HG02852 (cell line): ENCODE data around the gene DCUN1D1.

Source experiments
- ATAC-seq: cut with Tn5 transposase; IDR thresholded peaks from one replicate; pipeline ENCODE4 v1.9.1; 2021; ENCODE audit warnings: mild to moderate bottlenecking, moderate library complexity; ENCODE audit not compliant: unreplicated experiment

DCUN1D1 gene

GRCh38 chr3:182973047-182973446, 7.3 kb downstream of the DCUN1D1 start:
- ATAC-seq, result no peak

GRCh38 chr3:182972387-182972786, 8.0 kb downstream of the DCUN1D1 start:
- ATAC-seq, result no peak

- ATAC-seq, result no peak
Observed at GRCh38 chr3:182971637-182972036, 8.7 kb downstream of the DCUN1D1 start.

- ATAC-seq, result no peak
Observed at GRCh38 chr3:182970811-182971418, 9.4 kb downstream of the DCUN1D1 start.

- no peak for ATAC-seq
Observed at GRCh38 chr3:182969853-182970252, 10.5 kb downstream of the DCUN1D1 start.

- ATAC-seq, result no peak
Observed at GRCh38 chr3:182969277-182969676, 11.1 kb downstream of the DCUN1D1 start.

GRCh38 chr3:182967218-182968204, 12.8 kb downstream of the DCUN1D1 start:
- peak; percentile 70 for ATAC-seq

- no peak for ATAC-seq
Observed at GRCh38 chr3:182965861-182966366, 14.4 kb downstream of the DCUN1D1 start.

GRCh38 chr3:182964179-182964578, 16.2 kb downstream of the DCUN1D1 start:
- no peak for ATAC-seq

- ATAC-seq, result no peak
Observed at GRCh38 chr3:182962166-182962565, 18.2 kb downstream of the DCUN1D1 start.

GRCh38 chr3:182959474-182960350, 20.6 kb downstream of the DCUN1D1 start:
- no peak for ATAC-seq

- no peak for ATAC-seq
Observed at GRCh38 chr3:182957676-182958266, 22.6 kb downstream of the DCUN1D1 start.

- ATAC-seq, result no peak
Observed at GRCh38 chr3:182957226-182957625, 23.1 kb downstream of the DCUN1D1 start.

GRCh38 chr3:182954553-182955235, 25.6 kb downstream of the DCUN1D1 start:
- peak; percentile 87 for ATAC-seq

GRCh38 chr3:182949688-182950087, 30.6 kb downstream of the DCUN1D1 start:
- no peak for ATAC-seq

- ATAC-seq, result no peak
Observed at GRCh38 chr3:182948305-182948704, 32.0 kb downstream of the DCUN1D1 start.

- ATAC-seq, result no peak
Observed at GRCh38 chr3:182947888-182948287, 32.5 kb downstream of the DCUN1D1 start.

- no peak for ATAC-seq
Observed at GRCh38 chr3:182941719-182942118, 38.6 kb downstream of the DCUN1D1 start.

- no peak for ATAC-seq
Observed at GRCh38 chr3:182940266-182940808, 40.0 kb downstream of the DCUN1D1 start.
